Skin of body (tissue), 2 donors: Measurements from ENCODE around the gene ZNF778. TPM values are rescaled to one million over a fixed set of nuclear protein-coding genes. Genes with fewer than 3 reads are reported as not detected.

Experiments
- DNase-seq: peaks from one replicate; lab custom pipeline; 2025; lab: John Stamatoyannopoulos, UW
- total RNA-seq: library from RNA; depleted of rRNA; stranded (reverse); fragments of >200 nt; gene quantifications from one replicate; pipeline ENCODE4 v1.2.3, GENCODE V29; 2014

Gene ZNF778
- total RNA-seq: 4.7 TPM

DNA sequence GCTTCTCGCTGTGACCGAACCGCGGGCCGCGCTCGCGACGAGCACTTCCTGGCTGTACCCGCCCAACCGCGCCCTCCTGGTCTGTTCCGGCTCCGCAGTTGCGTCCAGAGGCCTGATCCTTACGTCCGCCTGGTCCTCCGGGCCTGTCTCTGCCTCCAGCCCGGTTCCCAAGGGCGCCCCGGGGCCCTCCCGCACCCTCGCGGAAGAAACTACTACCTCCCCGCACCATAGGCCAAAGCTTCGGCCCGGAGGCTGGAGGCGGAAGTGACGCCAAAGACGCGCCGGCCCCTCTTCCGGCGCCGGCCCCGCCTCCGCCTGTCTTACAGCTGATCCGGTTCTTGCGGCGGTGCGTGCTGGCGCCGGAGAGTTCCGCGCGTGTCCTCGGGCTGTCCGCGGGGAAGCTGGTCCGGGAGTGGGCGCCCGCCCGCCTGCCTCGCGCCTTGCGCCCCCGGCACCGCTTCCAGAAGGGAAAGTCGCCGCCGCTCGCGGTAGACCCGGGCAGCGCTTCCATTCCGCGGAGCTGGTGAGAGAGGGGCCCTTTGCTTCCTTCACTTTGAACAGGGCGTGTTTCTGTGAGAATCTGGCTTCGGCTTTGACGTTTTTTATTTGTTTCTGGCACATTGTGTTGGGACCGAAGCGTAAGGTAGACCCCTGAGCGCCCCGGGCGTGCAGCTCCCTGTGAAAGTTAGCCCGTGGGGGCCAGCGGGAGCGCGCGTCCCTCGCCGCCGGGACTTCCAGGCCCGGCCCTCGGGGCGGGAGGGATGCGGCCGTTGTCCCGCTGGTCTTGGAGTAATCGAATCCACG is at the start of gene ZNF778:
Gene ZNF778, plus strand, starts transcription at position 316 of the 804 bp plus-strand sequence. CDS start 3,425 bp downstream, outside the sequence.
- DNase-seq: peak; percentile 69

DNA sequence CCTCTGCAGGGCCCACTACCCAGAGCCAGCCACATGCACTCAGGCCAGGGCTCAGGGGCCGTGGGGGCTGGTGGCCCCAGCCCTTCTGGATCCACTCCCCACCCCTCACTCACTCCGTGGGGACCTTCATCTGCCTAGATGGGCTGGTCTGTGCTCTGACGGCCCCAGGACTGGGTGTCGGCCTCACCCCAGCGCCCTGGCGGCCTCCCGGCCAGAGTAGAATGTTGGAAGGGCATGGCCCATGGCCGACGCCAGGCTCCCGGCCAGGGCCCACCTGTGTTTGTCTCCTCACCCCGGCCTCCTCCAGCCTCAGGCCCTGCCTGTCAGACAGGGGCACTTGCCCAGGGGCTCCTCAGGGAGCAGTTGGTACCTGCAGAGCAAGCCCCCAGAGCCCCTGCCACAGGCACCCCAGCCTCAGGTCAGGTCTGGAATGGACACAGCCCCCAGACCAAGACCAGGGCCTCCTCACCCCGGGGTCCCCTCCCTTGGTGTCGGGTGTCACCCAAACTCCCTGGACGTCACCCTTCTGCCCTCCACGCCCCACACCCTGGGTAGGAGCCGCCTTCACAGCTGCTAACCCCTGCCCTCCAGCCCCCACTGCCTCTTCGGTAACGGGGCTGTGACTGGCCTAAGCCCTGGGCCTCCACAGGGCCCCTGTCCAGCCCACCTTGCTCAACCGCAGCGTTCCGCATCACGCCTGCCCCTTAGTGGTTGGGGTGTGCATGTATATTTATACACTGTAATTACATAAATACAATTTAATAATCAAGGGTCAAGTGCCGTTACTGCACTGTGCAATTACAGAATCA is 48.9 kb upstream of the ZNF778 start:
- no peak for DNase-seq

DNA sequence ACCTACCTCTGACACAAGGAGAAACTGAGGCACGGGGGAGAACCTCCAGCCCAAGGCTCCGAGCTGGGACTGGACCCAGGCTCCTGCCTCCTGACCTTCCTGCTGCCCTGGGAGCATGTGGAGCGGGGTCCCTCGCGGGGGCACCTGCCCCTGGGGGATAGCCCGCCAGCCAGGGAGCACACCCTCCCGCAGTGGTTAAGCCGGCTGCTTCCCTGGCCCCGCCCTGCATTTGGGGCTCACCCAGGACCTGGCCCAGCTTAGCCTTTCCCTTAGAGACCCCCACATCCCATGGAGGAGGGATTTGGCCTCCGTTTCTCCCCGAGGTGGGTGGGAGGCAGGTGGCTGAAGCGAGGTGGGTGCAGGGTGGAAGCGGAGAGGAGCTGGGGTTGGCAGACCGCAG is 47.7 kb upstream of the ZNF778 start:
- no peak for DNase-seq

DNA sequence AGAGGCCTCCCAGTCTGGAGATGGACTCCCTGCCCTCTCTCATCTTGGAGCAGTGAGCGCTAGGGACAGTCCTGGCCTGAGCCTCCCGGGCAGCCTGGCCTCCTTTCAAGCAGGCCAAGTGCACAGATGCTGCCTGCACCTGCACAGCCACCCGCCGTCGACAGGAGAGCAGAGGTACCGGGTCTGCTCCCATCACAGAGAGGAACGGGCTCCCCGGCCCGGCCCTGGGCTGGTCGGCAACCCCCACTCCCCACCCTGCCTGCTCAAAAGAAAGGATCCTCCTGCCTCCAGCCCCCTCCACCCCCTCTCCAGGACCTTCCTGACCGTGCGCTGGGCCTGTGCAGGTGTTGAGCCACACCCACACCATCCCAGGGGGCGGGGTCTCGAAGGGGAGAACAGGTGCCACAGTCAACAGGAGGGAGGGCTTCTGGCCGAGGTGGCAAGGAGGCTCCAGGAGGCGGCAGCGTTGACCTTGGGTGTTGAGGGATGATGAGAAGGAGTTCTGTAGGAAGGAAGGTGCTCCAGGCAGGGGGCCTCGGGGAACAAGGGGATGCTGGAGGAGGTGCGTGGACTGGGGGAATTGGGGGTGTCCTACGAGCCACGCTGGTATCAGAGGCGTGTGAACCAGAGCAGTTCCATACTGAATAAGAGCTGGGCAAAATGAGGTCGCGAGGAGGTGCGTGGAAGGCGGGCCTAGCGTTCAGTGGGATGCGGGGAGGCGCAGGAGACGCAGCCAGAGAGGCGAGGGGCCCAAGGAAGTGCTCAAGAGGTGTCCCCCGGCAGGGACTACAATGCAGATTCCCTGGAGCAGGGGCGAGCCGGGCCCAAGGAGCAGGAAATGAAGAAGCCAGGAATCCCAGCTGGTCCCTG is 46.9 kb upstream of the ZNF778 start:
- no peak for DNase-seq

DNA sequence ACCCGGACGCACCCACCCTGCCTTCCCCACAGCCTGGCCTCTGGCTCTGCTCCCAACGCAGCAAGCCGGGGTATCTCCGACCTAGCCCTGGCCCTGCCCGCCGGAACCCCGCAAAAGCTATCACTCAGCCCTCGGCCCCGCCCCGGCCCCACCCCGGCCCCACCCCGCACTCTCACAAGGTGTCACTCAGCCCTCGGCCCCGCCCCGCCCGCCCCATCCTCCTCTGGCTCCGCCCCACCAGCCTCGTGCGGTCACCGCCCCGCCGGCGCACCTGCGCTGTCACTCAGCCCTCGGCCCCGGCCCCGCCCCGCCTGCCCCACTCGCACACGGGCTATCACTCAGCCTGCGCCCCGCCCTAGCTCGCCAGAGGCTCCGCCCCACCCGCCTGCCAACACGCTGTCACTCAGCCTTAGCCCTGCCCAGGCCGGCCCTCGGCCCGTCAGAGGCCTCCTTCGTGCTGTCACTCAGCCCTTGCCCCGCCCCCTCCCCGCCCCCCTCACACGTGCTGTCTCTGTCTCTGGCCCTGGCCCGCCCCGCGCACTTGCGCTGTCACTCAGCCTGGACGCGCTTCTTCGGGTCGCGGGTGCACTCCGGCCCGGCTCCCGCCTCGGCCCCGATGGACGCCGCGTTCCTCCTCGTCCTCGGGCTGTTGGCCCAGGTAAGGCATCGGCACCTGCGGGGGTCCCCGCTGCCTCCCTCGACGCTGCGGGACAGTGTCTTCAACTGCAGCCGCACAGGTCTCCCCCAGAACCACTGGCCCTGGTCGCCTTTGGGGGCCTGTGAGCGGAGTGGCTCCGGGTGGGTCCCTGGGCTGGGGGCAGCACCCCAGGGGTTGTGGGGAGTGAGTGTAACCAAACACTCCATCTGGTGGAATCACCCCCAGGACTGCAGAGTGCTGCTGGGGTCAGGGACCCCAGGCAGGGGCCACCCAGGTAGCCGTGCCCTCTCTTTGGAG is 46.0 kb upstream of the ZNF778 start, which contains the start of gene CDH15:
Gene CDH15, plus strand, starts transcription at position 533 of the 955 bp plus-strand sequence. Its CDS starts 84 bp downstream, at position 617.
- DNase-seq: peak; percentile 78

DNA sequence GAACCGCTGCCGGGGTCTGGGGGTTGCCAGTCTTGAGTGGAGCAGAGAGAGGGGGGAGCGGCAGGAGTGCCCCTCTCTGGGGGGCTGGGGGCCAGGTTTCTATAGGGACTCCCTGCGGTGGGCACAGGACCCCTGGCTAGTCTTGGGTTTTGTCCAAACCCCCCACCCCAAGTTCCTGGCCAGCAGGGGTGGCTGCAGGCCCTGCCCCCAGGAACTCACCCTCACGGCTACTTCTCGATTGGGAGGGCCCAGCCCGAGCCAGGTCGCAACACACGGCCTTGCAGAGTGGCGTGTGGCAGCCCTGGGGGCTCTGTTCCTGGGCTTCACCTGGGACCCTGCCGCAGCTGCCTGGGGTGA is 45.4 kb upstream of the ZNF778 start:
- no peak for DNase-seq

DNA sequence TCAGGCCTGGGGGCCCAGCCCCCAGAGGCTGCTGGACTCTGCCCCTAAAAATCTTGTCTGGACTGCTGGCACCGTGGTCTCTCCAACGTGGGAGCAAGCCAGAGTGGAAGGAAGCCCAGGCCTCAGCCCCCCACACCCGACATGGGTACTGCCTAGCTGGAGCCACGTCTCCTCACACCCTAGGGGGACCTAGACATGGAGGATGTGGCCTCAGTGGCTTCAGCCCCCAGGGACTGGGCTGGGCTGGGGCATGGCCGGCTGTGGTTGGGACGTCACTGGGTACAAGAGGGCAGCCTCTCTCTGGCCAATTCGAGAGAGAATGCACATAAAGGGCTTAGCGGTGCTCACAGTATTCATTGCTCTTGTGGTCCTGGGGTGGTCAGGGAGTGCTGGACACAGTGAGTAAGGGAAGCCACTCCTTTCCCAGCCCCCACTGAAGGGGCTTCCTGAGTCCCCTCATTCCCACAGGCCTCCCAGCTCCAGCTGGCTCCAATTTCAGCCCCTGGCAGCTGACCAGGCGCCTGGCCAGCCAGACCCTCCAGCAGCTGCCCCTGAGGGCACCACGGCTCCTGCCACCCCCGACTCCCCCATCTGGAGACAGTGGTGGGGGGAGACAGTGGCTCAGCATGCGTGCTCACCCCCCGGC is 44.9 kb upstream of the ZNF778 start:
- DNase-seq: no peak

DNA sequence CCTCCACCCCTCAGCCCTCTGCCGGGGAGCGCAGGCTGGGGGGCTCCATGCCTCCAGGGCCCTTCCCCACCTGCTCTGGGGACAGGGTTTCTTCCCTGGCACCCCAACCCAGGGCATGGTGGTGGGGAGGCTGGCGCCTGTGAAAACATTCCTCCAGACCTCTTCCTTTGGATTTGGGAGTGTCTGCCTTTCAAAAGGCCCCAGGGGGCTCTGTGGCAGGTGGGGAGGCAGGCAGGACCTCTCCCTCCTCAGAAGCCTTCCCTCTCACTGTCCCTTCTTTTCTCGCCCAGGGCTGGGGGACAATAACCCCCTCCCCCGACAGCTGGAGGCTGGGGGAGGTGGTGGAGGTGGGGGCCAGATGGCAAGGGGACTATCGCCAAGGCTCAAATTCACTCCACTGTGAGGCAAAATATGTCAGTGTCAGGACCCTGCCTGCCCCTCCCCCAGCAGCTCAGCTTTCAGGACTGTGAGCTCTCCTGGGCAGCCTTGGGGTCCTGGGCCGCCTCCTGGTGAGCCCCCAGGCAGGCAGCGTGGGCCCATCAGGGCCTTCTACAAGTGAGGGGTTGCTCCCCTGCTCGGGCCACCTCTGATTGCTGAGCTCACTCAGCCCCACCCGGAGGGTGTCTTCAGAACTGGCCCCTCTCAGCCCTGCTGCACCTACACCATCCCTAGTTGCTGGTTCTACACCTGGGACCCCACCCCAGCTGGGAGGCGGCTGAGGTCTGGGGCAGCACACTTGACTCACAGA is 44.2 kb upstream of the ZNF778 start:
- no peak for DNase-seq

DNA sequence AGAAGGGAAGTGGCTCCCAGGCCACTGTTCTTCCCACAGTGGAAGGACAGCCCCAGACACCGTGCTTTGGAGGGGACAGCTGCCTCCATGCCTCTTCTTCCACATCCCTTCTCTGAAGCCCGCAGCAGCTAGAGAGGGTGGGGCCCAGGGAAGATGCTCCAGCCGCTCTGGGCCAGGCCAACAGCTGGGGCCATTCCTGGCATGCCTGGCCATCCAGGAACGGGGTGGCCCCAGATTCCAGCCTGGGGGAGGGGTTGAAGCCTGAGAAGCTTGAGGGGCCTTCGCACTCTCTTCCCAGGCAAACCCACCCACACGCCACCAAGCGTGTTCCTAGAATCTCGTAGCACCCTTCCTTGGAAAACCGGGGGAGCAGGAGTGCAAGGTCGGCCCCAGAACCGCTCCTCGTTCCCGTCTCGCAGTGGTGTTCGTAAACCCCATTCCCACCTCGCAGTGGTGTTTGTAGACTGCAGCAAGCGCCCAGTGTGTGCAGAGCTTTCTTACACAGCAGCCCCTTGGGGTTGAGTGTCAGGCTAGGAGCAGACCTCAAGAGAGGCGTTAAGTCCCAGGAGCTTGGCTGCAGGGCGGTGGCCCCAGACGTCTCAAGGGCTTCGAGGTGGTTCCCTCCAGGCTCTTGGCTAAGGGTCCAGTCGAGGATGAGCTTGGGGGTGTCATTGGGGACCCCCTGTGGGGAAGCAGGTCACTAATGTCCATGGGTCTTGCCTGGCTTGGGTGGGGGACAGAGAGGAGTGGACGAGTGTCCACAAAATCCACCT is 43.3 kb upstream of the ZNF778 start:
- no peak for DNase-seq

DNA sequence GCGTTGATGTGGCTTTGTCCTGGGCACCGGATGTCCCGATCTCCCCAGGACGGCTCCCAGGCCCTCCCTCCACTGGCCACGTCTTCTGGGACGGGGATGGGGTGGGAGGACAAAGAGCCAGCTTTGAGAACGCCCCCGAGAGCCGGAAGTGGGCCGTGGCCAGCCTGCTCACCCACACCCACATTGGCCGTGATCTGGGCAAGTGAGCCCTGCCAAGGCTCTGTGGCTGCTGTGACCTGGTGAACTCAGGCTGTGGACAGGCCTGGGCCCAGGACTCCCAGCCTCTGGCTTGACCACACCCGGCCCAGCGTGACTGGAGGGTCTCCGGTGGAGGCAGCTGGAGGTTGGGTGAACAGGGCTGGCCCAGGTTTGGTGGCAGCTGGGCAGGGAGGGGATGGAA is 42.6 kb upstream of the ZNF778 start:
- no peak for DNase-seq

DNA sequence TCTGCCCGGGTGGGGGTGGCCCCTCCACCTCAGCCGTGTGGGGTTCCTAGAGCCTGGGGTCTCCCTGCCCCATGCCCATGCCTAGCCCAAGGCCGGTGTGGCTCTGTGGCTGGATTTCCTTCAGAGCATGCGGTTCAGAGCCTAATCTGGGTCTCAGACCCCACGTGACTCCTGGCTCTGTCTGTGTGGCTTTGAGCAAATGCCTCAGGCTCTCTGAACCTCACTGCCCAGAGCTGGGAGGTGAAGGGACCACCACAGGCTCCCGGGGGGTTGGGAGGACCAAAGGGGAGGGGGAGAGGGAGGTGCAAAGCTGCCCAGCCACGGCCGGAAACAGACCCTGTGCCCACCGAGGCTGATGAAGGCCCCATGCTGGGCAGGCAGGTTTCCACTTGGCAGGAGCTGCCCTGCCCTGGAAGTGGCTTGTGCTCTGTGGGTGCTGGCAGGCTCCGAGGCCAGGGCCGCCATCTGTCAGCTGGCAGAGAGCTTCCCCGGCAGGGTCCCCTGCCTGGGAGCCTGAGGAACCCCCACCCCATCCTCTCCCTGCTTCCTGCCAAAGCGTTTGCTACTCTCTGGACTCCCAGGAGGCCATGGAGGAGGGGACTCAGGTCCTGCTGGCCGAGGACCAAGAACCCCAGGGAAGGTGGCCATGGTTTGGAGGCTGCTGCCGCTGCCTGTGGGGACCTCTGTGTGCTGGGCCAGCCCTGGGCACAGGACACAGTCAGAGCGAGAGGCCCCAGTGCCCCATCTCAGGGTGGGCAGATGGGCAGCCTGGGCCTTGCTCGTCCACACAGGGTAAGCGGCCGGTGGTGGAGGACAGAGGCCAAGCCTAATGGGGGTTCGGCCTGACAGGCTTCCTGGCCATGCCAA is 42.0 kb upstream of the ZNF778 start:
- DNase-seq: no peak

DNA sequence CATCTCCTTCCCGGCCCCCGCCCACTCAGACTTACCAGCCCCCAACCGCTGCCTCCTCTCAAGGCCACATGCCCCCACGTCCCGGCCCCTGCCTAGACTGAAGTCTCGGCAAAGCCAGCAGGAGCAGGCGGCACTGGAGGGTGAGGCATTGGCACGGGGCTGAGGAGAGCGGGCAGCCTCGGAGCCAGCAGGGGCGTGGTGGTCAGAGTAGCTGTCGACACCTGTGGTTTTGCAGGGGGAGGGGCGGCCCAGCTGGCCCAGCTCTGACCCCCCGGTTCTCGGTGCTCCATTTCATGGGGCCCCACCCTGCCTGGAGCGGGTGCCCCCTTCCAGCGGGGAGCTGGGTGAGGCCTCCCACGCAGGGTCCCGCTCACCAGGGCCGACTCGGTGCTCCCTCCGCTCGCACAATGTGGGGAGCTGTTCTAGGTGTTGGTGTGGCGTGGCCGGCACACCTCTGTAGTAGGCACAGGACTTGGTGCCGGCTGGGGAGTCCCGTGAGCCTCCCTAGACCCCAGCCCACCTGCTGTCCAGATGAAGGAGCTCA is 41.3 kb upstream of the ZNF778 start:
- no peak for DNase-seq

DNA sequence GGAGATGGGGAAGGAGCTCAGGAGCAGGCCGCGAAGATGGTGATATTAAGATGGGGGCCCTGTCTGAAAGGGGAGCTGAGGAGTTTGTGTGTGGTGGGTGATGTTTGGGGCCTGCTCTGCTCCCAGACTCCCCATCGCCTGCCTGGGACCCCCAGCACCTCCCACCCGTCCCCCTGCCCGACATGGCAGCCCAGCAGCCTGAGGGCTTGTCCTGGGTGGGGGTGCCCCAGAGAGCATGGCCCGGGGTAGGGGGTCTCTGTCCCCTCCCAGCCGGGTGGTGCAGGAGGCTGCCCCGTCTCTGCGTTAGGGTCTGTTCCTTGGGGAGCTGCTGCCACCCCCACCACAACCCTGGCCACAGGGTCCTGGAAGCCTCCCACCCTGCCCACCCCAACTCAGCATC is 40.8 kb upstream of the ZNF778 start:
- DNase-seq: no peak

DNA sequence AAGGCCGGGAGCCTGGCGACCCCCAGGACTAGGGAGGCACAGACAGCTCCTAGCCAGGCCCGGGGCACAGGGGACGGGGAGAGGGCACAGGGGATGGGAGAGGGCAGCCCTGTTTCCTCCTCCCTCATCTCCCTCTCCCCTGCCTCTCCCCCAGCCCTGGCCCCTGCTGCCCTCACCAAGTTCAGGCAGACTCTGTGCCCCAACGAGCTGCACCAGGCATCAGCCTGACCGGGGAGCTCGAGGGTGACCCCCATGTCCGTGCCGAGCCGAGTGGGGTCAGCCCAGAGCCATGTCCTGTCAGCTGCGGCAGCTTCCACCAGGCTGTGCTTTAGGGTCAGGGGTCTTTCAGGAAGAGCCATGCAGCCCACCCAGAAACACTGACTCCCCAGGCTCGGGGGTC is 40.0 kb upstream of the ZNF778 start:
- DNase-seq: no peak

DNA sequence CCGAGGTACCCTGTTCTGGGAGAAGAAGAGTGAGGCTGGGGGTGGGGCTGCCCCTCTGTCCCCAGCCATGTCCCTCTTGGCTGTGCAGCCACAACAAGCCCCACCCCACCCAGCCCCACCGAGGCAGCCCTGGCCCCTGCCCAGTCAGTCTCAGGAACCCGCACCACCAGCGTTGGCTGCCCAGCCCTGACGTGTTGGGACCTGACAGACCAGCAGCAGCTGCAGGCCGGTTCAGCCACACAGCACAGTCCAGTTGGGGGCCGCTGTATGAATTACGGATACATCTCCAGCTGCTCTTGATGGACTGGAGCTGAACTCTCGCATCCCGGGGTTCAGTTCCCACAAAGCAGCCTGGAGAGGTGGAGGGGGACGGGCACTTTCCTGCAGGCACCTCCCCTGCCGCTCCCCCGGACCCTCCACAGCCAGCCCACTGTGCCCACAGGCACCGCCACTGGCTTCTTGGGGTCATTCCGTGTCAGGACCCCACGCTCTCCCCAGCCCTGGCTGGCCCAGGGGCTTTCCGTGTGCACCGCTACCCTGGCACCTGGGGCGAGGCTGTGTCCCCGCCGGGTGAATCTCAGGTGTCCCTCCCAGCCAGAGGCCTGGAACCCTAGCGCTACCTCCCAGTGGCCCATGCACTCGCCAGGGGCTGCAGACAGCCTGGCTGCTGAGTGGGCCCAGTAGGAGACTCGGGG is 38.9 kb upstream of the ZNF778 start:
- DNase-seq: no peak

DNA sequence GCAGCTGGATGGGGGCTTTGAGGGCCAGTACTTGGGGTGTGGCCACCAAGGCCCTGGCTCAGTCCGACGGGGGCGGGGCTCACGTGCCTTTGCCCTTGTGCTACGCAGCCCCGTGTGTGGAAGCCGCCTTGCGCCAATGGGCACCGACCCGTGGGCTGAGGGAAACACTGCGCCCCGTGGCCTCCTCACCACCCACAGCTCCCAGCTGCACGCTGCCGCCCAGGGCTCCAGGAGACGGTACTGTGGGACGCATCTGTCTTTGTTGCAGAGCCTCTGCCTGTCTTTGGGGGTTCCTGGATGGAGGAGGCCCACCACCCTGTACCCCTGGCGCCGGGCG is 38.4 kb upstream of the ZNF778 start:
- DNase-seq: no peak
